K562 (cell line): ENCODE data around the gene DCAF10. TPM values are rescaled to one million over a fixed set of nuclear protein-coding genes. Genes with fewer than 3 reads are reported as not detected.
A peak's percentile ranks its signal among the peaks of the same experiment; 100 is the strongest.

Experiments
- EP400 ChIP-seq: fragments of 450-650 bp; IDR thresholded peaks from 2 replicates; pipeline ENCODE4 v1.6.1; 2017; ENCODE audit warnings: antibody characterized with exemption, mild to moderate bottlenecking, moderate library complexity
- JUN ChIP-seq, 2 experiments: sonication (generic) in 1 of 2; formaldehyde crosslinking in 1 of 2; IDR thresholded peaks; 2 replicates each; pipeline versions ENCODE4 v1.6.1 to v1.8.0; 2012 to 2022; ENCODE audit warnings: borderline replicate concordance in 2 of 2, mild to moderate bottlenecking in 2 of 2, improper control_type of control experiment in 1 of 2, low read depth in 1 of 2, low read length in 1 of 2, missing genetic modification reagents in 1 of 2
- PHF8 ChIP-seq: fragments of 200-600 bp; sonication (generic); IDR thresholded peaks from 2 replicates; pipeline ENCODE4 v1.6.1; 2012; ENCODE audit warnings: mixed run types, mild to moderate bottlenecking, inconsistent platforms, low read length, moderate library complexity, borderline replicate concordance
- PKNOX1 ChIP-seq: fragments of 450-650 bp; IDR thresholded peaks from 2 replicates; pipeline ENCODE4 v1.6.1; 2016
- POLR2B ChIP-seq: fragments of 450-650 bp; IDR thresholded peaks from 2 replicates; pipeline ENCODE4 v1.6.1; 2018; ENCODE audit warnings: low read depth; ENCODE audit not compliant: partially characterized antibody
- SOX6 ChIP-seq: fragments of 450-650 bp; IDR thresholded peaks from 2 replicates; pipeline ENCODE4 v1.6.1; 2014; ENCODE audit warnings: mild to moderate bottlenecking
- SP2 ChIP-seq: IDR thresholded peaks from 2 replicates; pipeline ENCODE4 v1.6.1; 2011; ENCODE audit warnings: mild to moderate bottlenecking, low read depth, low read length, moderate library complexity; ENCODE audit not compliant: poor library complexity, severe bottlenecking; ENCODE audit errors: extremely low read depth
- TEAD4 ChIP-seq, 2 experiments: sonication (generic) in 1 of 2; formaldehyde crosslinking in 1 of 2; IDR thresholded peaks; 2 replicates each; pipeline versions ENCODE4 v1.6.1 to v1.8.0; 2012 to 2022; ENCODE audit warnings: borderline replicate concordance in 1 of 2, inconsistent platforms in 1 of 2, low read length in 1 of 2, mild to moderate bottlenecking in 1 of 2, missing genetic modification reagents in 1 of 2
- ZNF311 ChIP-seq: fragments of 250-450 bp; sonication (Bioruptor Pico); IDR thresholded peaks from 2 replicates; pipeline ENCODE4 v1.4.0; 2020; ENCODE audit warnings: mild to moderate bottlenecking, moderate library complexity
- polyA plus RNA-seq, 8 experiments: library from polyadenylated mRNA; depleted of rRNA in 4 of 8; stranded (reverse) in 5 of 8; unstranded in 3 of 8; fragments of >200 nt; fragmentation: Nextera tagmentation in 2 of 8; fragmentation: Illumina TruSeq in 1 of 8; extraction: Ambion mirVana in 2 of 8; extraction: Trizol in 1 of 8; gene quantifications; 2 replicates each; pipeline versions ENCODE4 v1.2.1 to v1.2.3, GENCODE V29; 2011 to 2014; ENCODE audit warnings: inconsistent platforms in 1 of 8, missing spikeins in 1 of 8
- total RNA-seq, 7 experiments: library from RNA; depleted of rRNA in 6 of 7; stranded (reverse); fragments of >200 nt in 6 of 7; fragmentation: Illumina TruSeq in 2 of 7; extraction: Trizol in 2 of 7; gene quantifications; 2 replicates each; pipeline versions ENCODE4 v1.2.1 to v1.2.3, GENCODE V29; 2011 to 2021; ENCODE audit warnings: low replicate concordance in 1 of 7

Gene DCAF10
- total and polyA plus RNA-seq, 9 of the 15 experiments (the other 6 are each of a cell fraction or from before 2014, with no cell fraction given), result 6.8 to 40.1 (median 16.9) TPM

GRCh38 chr9:37784616-37785483 is 15.7 kb upstream of the DCAF10 start, which contains the start of gene EXOSC3 (continued):
- TF ChIP-seq EP400 (peak; percentile 98), POLR2B (peak; percentile 96), PHF8 (peak; percentile 99), ZNF311 (no peak), PKNOX1 (peak; percentile 88), SP2 (peak; percentile 31), JUN (IDR thresholded peaks at IDR 0.05; ENCODE audit: borderline replicate concordance, low read depth, low read length) (no peak; the same call in 1 of the 2 replicates), JUN (CRISPR knock-in tag; IDR thresholded peaks at IDR 0.05; ENCODE audit: borderline replicate concordance) (peak; percentile 81; the same call in 1 of the 2 replicates), SOX6 (peak; percentile 71), TEAD4 (IDR thresholded peaks at IDR 0.05; ENCODE audit: low read length) (peak; percentile 16; the same call in 1 of the 2 replicates), TEAD4 (CRISPR knock-in tag; IDR thresholded peaks at IDR 0.05; ENCODE audit: borderline replicate concordance) (no peak; the same call in 1 of the 2 replicates)
